Ishikawa (cell line): ENCODE data around the gene GLYATL3.

ENCODE experiments used
- CEBPB ChIP-seq: IDR thresholded peaks from 2 replicates; pipeline ENCODE4 v1.6.1; 2012
- CREB1 ChIP-seq: IDR thresholded peaks from 2 replicates; pipeline ENCODE4 v1.6.1; 2012; ENCODE audit warnings: low read depth
- EGR1 ChIP-seq: IDR thresholded peaks from 2 replicates; pipeline ENCODE4 v1.6.1; 2012
- EP300 ChIP-seq: IDR thresholded peaks from 2 replicates; pipeline ENCODE4 v1.6.1; 2012; ENCODE audit warnings: borderline replicate concordance
- FOXM1 ChIP-seq: IDR thresholded peaks from 2 replicates; pipeline ENCODE4 v1.6.1; 2012; ENCODE audit warnings: low read depth, borderline replicate concordance
- NFIC ChIP-seq: IDR thresholded peaks from 2 replicates; pipeline ENCODE4 v1.6.1; 2012
- RAD21 ChIP-seq: IDR thresholded peaks from 2 replicates; pipeline ENCODE4 v1.6.1; 2012; ENCODE audit warnings: low read depth
- TAF1 ChIP-seq: IDR thresholded peaks from 2 replicates; pipeline ENCODE4 v1.6.1; 2012; ENCODE audit warnings: low read depth, mild to moderate bottlenecking
- TCF12 ChIP-seq: IDR thresholded peaks from 2 replicates; pipeline ENCODE4 v1.6.1; 2012; ENCODE audit warnings: low read depth
- TEAD4 ChIP-seq: IDR thresholded peaks from 2 replicates; pipeline ENCODE4 v1.6.1; 2012
- YY1 ChIP-seq: IDR thresholded peaks from 2 replicates; pipeline ENCODE4 v1.6.1; 2012; ENCODE audit warnings: low read depth
- ZBTB7A ChIP-seq: IDR thresholded peaks from 2 replicates; pipeline ENCODE4 v1.6.1; 2012; ENCODE audit warnings: low read depth
- TF ChIP-seq, protein P1 (sequence below): IDR thresholded peaks from 2 replicates; pipeline ENCODE4 v1.6.1; 2012
- TF ChIP-seq, protein P2 (sequence below): IDR thresholded peaks from 2 replicates; pipeline ENCODE4 v1.6.1; 2012
- TF ChIP-seq, protein P3 (sequence below): IDR thresholded peaks from 2 replicates; pipeline ENCODE4 v1.6.1; 2012; ENCODE audit warnings: low read depth, mild to moderate bottlenecking

Gene GLYATL3

DNA sequence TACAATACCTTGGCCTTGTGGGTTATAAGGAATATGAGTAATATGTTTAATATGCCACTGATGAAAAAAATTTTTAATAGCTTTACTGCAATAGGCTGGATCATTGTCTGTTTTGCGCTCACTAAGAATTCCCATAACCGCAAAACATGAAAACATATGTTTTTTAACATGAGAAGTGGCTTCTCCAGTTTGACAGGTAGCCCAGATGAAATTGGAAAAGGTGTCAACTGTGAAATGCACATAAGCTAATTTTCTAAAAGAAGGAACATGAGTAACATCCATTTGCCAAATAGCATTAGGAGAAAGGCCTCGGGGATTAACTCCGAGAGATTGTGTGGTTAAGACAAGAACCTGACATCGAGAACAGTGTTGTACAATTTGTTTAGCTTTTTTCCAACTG is 4.9 kb downstream of the GLYATL3 start:
- TF ChIP-seq CREB1, result no peak
- TF ChIP-seq TAF1, result no peak
- TF ChIP-seq NFIC, result no peak
- no peak for TF ChIP-seq FOXM1
- no peak for TF ChIP-seq EP300
- TF ChIP-seq, protein P1, sequence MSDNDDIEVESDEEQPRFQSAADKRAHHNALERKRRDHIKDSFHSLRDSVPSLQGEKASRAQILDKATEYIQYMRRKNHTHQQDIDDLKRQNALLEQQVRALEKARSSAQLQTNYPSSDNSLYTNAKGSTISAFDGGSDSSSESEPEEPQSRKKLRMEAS, result no peak
- TF ChIP-seq TEAD4, result no peak
- TF ChIP-seq CEBPB, result no peak
- no peak for TF ChIP-seq RAD21
- no peak for TF ChIP-seq EGR1
- TF ChIP-seq, protein P2, sequence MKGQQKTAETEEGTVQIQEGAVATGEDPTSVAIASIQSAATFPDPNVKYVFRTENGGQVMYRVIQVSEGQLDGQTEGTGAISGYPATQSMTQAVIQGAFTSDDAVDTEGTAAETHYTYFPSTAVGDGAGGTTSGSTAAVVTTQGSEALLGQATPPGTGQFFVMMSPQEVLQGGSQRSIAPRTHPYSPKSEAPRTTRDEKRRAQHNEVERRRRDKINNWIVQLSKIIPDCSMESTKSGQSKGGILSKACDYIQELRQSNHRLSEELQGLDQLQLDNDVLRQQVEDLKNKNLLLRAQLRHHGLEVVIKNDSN, result no peak

DNA sequence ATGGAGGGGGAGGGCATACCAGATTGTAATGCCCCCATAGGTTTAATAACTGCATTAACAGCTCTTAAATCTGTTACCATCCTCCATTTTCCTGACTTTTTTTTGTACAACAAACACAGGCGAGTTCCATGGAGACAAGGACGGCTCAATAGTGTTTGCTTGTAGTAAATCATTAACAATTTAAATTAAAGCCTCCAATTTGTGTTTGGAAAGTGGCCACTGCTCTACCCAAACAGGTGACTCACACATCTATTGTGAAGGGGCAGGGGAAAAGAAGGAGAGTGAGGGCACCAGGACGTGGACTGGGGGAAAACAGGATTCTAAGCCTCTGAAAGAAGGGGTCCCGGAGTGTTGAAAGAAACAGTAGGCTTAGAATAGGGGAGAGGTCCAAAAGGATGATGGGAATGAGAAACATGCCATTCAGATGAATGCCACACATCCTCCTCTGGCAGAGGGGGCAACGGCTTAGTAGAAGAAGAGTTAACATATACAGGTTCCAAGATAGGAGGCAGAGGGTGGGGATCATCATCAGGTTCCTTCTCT is 6.9 kb downstream of the GLYATL3 start:
- TF ChIP-seq FOXM1 (no peak), EP300 (no peak), EGR1 (no peak)

DNA sequence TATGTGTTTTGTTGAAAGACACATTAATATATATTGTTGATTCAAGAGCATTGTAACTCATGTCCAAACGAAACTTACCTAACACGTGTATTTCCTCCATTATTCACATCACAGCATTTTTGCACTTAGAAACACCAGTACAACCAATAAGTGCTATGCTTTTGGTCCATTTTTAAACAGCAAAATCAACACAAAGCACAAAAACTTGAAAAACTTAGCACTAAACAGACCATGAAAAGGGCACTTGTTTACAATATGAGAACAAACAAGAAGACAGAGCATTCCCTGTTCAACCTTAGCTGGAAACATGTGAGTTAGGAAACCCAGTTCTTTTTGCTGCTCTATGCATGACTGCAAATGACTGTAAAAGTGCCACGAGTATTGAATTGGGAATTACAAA is 9.6 kb downstream of the GLYATL3 start:
- TF ChIP-seq, protein P2, result no peak
- no peak for TF ChIP-seq EP300
- TF ChIP-seq, protein P1, result no peak
- no peak for TF ChIP-seq TEAD4
- TF ChIP-seq CEBPB, result no peak
- no peak for TF ChIP-seq ZBTB7A
- TF ChIP-seq CREB1, result no peak
- no peak for TF ChIP-seq YY1
- TF ChIP-seq TCF12, result no peak
- TF ChIP-seq EGR1, result no peak
- TF ChIP-seq, protein P3, sequence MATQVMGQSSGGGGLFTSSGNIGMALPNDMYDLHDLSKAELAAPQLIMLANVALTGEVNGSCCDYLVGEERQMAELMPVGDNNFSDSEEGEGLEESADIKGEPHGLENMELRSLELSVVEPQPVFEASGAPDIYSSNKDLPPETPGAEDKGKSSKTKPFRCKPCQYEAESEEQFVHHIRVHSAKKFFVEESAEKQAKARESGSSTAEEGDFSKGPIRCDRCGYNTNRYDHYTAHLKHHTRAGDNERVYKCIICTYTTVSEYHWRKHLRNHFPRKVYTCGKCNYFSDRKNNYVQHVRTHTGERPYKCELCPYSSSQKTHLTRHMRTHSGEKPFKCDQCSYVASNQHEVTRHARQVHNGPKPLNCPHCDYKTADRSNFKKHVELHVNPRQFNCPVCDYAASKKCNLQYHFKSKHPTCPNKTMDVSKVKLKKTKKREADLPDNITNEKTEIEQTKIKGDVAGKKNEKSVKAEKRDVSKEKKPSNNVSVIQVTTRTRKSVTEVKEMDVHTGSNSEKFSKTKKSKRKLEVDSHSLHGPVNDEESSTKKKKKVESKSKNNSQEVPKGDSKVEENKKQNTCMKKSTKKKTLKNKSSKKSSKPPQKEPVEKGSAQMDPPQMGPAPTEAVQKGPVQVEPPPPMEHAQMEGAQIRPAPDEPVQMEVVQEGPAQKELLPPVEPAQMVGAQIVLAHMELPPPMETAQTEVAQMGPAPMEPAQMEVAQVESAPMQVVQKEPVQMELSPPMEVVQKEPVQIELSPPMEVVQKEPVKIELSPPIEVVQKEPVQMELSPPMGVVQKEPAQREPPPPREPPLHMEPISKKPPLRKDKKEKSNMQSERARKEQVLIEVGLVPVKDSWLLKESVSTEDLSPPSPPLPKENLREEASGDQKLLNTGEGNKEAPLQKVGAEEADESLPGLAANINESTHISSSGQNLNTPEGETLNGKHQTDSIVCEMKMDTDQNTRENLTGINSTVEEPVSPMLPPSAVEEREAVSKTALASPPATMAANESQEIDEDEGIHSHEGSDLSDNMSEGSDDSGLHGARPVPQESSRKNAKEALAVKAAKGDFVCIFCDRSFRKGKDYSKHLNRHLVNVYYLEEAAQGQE, result no peak
- TF ChIP-seq NFIC, result no peak
- no peak for TF ChIP-seq TAF1
- TF ChIP-seq FOXM1, result no peak
- no peak for TF ChIP-seq RAD21

DNA sequence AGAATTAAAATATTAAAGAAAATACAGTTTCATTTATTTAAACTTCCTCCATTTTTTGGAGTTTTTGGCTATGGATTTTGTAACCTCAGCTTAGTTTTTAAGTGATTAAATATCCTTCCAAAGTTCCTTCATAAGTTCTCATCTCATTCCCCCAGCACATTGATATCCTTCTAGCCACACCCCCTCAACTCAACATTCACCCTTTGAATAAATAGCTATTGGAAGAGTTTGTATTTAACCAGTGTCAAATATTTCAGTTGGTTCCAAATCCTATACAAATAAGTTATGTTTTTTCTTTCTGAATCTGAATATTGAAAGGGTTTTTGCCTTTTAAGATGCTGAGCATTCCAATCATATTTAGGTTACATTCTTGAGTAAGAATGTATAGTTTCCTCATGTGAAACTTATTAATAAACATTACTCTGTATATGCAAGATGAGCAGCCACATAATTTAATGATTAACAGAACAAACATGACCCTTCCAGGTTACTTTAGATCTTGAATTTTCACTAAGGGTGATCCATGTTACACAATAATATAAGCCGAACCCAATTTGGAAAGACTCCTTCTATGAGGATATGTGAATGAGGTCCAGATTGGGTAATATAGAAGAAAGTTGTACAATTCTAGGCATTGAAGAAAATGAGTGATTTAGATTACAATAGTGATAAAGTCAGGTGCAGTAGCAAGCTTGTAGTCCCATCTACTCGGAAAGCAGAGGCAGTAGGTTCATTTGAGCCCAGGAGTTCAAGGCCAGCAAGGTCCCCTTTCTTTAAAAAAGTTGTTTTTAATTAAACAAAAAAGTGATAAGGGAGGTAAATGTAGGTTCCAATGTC is 13.6 kb downstream of the GLYATL3 start:
- no peak for TF ChIP-seq CREB1
- TF ChIP-seq YY1, result no peak

DNA sequence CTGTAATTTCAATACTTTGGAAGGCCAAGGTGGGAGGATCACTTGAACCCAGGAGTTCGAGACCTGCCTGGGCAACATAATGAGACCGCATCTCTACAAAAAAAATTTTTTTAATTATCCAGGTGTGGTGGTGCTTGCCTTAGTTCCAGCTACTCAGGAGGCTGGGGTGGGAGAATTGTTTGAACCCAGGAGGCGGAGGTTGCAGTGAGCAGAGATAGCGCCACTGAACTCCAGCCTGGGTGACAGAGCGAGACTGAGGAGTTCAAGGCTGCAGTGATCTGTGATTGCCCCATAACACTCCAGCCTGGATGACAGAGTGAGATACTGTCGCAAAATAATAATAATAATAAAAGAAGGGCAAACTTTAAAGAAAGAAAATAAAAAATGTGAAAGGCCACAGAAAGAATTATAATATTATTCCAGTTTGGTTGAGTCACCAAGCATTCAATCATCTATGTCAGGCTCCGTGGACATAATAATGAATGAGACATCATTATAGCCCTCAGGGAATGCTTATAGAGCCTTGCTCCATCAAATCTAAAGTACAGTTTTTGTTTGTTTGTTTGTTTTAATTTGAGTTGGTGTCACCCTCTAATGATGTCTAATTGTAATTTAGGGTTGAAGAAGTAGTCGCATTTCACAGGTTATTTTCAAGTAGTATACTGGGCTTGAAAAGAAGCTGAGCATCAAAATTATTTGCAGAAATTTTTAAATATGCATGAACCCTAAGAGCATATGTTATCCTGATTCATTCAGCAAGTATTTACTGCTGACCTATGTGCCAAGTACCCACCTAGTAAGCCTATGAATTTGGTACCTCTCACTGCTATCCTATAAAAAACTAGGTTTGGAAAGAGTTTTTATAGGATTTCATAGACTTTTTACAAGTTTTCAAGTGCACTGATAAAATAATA is 15.1 kb downstream of the GLYATL3 start:
- no peak for TF ChIP-seq RAD21
- TF ChIP-seq, protein P1, result no peak
- TF ChIP-seq TAF1, result no peak
- TF ChIP-seq ZBTB7A, result no peak
- TF ChIP-seq, protein P2, result no peak
- no peak for TF ChIP-seq CREB1
- TF ChIP-seq YY1, result no peak
- no peak for TF ChIP-seq TCF12
- no peak for TF ChIP-seq EP300
- TF ChIP-seq CEBPB, result no peak
- no peak for TF ChIP-seq EGR1
- TF ChIP-seq, protein P3, result no peak
- TF ChIP-seq TEAD4, result no peak
- no peak for TF ChIP-seq NFIC
